Midbrain (tissue), 1 donor: ENCODE results near the gene ESM1.
"Not testable (repeated sequence)": the region's sequence is repeated elsewhere in the genome, so short reads cannot be mapped to it uniquely, and the experiment has no call there.

Experiments
- DNase-seq: peaks from one replicate; lab custom pipeline; 2025; lab: John Stamatoyannopoulos, UW

Gene ESM1

GRCh38 chr5:54985301-54986268 lies at the start of gene ESM1:
Gene ESM1 (minus strand): TSS chr5:54985593. CDS start chr5:54985517, 76 bp downstream.
- DNase-seq = no peak

GRCh38 chr5:55033568-55033967 lies 48.2 kb upstream of the ESM1 start:
- no peak for DNase-seq

GRCh38 chr5:55031492-55031891 lies 46.1 kb upstream of the ESM1 start:
- DNase-seq = no peak

- DNase-seq = no peak
These were observed 45.4 kb upstream of the ESM1 start for GRCh38 chr5:55030676-55031369.

DNA sequence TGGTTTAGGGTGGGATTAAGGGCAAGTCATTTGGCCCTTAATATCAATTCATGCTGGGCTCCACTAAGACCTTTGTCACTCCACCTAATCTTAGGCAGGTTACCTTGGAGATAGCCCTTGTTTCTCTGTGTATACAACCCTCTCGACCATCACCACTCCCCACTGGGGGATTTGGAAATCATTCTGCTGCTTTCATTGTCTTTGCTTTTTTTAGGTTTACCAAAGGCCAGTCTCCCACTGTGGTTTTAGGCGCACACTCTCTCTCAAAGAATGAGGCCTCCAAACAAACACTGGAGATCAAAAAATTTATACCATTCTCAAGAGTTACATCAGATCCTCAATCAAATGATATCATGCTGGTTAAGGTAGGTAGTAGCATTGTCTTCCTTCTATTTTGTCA lies 44.8 kb upstream of the ESM1 start:
- no peak for DNase-seq

DNA sequence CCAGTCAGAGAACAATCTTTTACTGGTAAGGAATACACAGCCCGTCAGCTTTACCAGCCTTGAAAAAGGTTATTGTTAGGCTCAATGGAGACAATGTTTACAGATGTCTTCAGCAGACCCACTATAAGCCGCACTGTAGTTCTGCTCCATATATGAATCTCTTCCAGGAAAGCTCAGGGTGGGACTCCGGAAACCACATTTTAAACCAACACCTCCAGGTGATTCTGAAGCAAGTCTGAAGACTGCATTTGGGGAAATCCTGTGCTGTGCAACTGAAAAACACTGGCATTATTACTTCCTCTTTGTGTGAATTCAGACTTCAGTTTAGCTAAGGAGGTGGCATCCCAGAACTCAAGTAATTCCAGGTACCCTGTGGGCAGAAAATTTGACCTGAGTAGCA lies 42.2 kb upstream of the ESM1 start:
- no peak for DNase-seq

GRCh38 chr5:55022450-55022849 lies 37.1 kb upstream of the ESM1 start:
- DNase-seq = no peak

DNA sequence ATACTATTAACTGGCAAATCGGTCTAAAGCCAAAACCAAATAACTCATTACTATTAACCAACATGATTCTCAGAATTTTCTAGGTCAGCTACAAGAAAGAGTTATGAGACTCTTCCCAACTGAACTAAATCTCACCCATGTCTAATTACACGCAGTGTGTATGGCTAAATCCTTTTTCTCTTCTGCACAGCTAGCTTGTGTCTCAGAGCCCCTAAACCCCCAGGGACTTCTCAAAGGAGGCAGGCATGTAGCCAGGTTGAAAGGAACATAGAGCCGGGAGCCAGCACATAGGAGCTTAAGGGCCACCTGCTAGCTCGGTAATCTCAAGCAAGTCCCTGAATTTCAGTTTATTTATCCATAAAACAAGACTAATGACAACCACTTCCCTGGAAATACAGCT lies 36.4 kb upstream of the ESM1 start:
- no peak for DNase-seq

- no peak for DNase-seq
These were observed 36.0 kb upstream of the ESM1 start for GRCh38 chr5:55021410-55021809.

DNA sequence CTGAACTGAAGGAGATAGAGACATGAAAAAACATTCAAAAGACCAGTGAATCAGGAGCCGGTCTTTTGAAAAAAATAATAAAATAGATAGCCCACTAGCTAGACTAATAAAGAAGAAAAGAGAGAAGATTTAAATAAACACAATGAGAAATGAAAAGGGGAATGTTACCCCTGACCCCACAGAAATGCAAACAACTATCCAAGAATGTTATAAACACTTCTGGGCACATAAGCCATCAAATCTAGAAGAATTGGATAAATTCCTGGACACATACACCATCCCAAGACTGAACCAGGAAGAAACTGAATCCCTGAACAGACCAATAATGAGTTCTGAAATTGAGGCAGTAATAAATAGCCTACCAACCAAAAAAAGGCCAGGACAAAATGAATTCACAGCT lies 24.8 kb upstream of the ESM1 start:
- DNase-seq = not testable (repeated sequence)

DNA sequence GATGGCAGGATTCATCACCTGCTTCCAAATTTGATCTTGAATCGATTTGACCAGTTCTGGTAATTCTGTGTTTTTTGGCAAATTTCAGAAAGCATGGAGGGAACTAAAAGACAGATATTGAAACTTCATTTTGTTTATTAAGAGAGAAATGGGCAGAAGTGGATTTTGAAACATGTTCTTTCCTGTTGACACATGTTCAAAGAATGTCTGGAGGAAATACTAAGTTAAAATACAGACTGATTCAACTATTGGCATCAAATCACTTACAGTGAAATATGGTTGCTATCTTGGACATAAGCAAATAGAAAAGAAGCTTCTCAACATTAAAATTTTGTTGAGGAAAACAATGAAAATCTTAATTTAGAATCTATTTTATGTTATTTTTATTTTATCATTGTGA lies 19.3 kb upstream of the ESM1 start:
- no peak for DNase-seq

- no peak for DNase-seq
These were observed 18.2 kb upstream of the ESM1 start for GRCh38 chr5:55003432-55004065.

DNA sequence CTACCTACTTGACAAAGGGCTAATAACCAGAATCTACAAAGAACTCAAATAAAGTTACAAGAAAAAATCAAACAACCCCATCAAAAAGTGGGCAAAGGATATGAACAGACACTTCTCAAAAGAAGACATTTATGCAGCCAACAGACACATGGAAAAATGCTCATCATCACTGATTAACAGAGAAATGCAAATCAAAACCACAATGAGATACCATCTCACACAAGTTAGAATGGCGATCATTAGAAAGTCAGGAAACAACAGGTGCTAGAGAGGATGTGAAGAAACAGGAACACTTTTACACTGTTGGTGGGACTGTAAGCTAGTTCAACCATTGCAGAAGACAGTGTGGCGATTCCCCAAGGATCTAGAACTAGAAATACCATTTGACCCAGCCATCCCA lies 16.8 kb upstream of the ESM1 start:
- DNase-seq = not testable (repeated sequence)

- no peak for DNase-seq
These were observed 11.7 kb upstream of the ESM1 start for GRCh38 chr5:54997081-54997480.

DNA sequence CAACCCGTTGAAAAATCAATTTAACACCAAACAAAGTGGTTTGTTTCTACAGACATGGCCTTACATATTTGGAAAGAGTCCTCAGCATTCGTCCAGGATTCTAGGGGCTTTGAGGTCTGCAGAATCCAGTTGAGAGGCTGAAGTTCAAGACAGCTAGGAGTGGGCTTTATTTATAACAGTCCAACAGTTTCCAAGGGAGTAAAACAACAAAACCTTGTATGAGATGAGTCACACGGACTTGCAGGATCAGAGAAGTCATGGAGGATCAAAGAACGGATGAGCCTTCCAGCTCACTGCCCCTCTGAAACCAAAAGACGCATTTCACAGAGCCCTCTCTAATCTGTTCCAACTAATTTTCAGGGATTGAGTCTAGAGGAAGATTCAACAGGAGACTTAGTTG lies 11.1 kb upstream of the ESM1 start:
- no peak for DNase-seq

DNA sequence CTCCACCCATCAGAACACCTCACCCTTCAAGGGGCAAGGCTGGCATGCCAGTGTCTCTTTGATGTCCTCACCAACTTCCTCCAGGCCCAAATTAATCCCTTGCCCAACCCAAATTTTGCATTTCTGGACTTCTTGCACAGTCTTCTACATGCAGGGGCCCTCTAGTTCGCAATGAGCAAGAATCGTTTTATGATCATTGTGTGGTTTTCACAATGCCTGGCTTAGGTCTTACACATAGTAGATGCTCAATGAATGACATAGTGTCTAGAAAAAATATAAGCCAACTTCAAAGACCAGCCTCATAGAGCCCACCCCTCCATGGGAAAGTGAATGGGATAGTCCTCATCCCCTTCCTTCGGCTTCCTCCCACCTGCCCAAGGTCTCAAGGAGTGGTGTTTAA lies 9.8 kb upstream of the ESM1 start:
- DNase-seq = no peak

GRCh38 chr5:54994628-54995027 lies 9.2 kb upstream of the ESM1 start:
- DNase-seq = no peak

GRCh38 chr5:54993318-54993717 lies 7.9 kb upstream of the ESM1 start:
- no peak for DNase-seq

- no peak for DNase-seq
These were observed 6.0 kb upstream of the ESM1 start for GRCh38 chr5:54991416-54991815.

DNA sequence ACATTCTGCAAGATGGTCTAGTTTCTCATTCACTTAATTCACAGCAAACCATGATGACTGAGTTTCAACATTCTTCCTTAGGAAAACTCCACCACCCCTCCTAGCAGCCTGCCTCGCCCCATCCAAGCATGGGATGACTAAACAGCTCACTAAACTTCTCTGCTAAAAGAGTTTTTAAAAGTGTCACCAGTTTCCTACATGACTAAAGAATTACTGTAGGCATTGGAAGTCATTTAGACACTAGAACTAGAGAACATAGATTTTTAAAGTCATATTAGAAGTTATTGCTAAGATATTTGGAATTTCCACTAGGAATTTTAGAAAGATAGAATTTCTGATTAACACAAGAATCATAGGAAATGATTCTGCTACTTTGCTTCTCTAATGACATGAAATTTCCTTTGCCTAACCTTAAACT lies 5.5 kb upstream of the ESM1 start:
- no peak for DNase-seq

DNA sequence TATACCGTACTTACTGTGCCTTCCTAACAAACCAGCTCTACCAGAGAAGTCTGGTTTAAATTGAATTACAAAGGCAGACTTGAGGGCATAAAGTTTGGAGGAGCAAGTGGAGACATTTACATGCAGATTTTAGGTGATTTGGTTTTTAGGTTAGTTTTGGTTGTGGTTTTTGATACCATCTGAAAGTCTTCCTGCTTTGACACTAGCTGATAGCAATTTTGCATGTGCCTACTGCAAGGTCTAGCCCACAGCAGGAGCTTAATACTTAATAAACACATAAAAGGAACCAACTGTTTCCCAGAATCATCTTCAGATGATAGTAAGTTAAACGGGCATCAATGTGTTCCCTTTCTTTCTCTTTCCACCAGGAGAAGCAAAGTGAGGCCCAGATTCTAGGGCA lies 3.4 kb upstream of the ESM1 start:
- DNase-seq = no peak

- DNase-seq = no peak
These were observed 2.8 kb upstream of the ESM1 start for GRCh38 chr5:54988218-54988617.

DNA sequence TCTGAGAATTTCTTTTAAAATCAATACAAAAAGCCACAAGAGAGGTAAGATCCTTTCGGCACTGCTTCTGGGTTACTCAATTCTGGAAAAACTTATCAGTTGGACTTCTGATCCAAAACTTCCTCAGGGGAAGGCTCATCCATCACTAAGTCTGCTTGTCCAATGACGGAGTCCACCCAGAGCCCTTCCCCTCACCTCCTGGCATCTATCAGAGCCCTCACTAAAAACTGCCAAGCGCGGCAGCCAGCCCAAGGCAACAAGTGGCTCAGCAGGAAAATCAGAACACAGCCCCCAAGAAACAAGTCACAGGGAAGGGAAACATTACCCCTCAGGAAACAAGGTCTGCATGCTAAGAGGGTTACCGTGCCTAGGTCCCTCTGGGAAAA lies 869 bp upstream of the ESM1 start:
- no peak for DNase-seq
